Bronchial epithelial cell (primary cell): ENCODE measurements around the gene ATRN. TPM values are rescaled to one million over a fixed set of nuclear protein-coding genes. Genes with fewer than 3 reads are reported as not detected.

Experiments
- DNase-seq: peaks from one replicate; pipeline ENCODE4 v3.0.0-alpha.2; 2010; ENCODE audit warnings: low read depth
- FAIRE-seq: peaks from 2 replicates; lab custom pipeline; 2011; peaks lifted over from hg19 to GRCh38; lab: Jason Lieb, UNC
- H3K27me3 ChIP-seq: 2 replicates; pipeline ENCODE4 v1.5.1; 2011; ENCODE audit warnings: low read length; ENCODE audit not compliant: control insufficient read depth, insufficient read depth
- H3K36me3 ChIP-seq: 2 replicates; pipeline ENCODE4 v1.5.1; 2011; ENCODE audit warnings: low read length; ENCODE audit not compliant: control insufficient read depth, insufficient read depth
- H3K4me3 ChIP-seq: 2 replicates; pipeline ENCODE4 v1.5.1; 2011; ENCODE audit warnings: mild to moderate bottlenecking, low read depth, low read length, control low read depth
- total RNA-seq: library from RNA; depleted of rRNA; stranded (reverse); fragments of >200 nt; gene quantifications from 2 replicates; pipeline ENCODE4 v1.2.1, GENCODE V29; 2014
- TF ChIP-seq, protein P1 (sequence below): IDR thresholded peaks from 2 replicates; pipeline ENCODE4 v1.5.1; 2011; ENCODE audit warnings: mild to moderate bottlenecking, moderate library complexity, low read length, control low read depth, inconsistent platforms; ENCODE audit not compliant: insufficient read depth, severe bottlenecking

ATRN gene
- total RNA-seq, 1 donor from 2014 or later, result 50.0 TPM

DNA sequence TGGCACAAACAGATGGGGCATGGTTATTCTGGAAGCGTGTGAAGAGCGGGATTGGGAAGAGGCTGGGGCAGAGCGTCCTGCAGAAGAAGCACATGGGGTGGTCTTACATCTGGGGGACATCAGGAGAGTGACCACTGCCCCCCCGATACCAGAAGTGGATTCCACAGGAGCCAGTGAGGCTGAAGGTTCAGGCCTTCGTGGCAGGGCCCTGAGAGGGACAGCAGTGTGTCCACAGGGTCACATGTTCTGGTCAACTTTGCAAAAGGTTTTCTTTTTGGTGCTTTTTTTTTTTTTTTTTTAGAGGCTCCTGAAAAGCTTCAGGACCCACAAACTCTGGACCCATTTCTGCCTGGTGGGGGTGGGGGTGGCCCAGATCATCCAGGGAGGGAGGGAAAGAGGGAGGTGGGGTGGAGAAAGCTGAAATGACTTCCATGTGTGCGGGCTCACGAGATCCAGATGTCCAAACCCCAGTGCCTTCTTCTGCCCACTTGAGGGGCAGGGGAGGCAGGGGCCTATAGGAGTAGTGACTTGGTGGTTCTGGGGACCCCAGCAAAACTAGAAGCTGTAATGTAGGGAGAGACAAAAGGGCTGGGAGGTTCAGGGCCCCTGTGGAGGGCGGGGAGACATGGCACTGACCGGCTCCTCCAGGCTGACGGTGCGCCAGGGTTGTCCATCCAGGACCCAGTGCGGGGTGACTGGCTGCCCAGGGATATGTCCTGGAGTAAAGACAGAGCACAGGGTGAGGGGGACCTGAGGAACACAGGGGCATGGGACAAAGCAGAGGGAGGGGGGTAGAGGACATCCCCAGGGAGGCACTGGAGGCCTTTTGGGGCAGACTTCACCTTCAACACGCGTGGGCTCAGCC, 208.3 kb downstream of the ATRN start:
- Histone ChIP-seq H3K27me3 (peaks cover 34% of the 10 kb centered on the region), H3K36me3 (no peaks in the 10 kb centered on the region), H3K4me3 (no peak overlapping the region)
- DNase-seq (no peak), FAIRE-seq (no peak)
- TF ChIP-seq, protein P1, sequence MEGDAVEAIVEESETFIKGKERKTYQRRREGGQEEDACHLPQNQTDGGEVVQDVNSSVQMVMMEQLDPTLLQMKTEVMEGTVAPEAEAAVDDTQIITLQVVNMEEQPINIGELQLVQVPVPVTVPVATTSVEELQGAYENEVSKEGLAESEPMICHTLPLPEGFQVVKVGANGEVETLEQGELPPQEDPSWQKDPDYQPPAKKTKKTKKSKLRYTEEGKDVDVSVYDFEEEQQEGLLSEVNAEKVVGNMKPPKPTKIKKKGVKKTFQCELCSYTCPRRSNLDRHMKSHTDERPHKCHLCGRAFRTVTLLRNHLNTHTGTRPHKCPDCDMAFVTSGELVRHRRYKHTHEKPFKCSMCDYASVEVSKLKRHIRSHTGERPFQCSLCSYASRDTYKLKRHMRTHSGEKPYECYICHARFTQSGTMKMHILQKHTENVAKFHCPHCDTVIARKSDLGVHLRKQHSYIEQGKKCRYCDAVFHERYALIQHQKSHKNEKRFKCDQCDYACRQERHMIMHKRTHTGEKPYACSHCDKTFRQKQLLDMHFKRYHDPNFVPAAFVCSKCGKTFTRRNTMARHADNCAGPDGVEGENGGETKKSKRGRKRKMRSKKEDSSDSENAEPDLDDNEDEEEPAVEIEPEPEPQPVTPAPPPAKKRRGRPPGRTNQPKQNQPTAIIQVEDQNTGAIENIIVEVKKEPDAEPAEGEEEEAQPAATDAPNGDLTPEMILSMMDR, result no peak

DNA sequence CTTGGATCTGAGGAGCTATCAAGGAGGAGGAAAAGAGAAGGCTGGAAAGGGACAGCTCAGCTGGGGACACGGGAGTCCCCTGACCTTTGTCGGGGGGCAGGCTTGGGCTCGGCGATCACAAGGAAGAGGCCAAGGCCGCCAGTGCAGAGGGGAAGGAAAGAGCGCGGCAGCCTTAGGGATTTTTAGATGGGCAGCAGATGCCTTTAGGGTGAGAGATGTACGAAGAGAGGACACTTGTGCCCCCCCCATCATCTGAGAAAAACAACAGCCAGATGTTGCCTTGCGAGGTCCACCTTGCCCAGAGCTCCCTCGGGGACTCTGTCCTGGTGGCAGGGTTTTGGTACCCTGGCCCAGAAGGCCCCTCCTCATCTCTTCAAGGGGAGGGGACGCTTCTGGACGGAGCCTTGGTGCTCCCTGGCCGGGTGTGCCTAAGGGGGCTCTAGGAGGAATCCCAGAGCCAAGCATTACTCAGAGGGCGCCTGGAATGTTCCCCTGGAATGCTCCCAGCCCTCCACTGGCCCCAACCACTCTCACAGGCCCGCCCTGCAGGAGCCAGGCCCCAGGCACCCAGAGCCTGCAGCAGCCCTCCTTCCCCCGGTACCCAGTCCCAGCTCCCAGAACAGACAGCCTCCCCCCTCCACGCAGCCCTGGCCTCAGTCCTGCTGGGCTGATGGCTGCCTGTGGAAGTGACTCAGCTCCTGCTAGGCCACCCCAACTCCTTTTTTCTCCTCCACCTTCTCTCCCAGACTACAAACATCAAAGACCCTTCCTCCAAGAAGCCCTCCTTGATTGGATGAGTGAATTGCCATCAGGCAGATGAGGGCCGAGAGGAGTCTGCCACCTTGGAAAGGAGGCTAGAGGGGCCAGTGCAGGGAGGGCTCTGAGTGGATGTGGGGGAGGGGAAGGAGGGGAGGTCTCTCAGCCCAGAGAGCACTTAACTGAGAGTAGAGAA, 209.2 kb downstream of the ATRN start:
- no peak for DNase-seq
- TF ChIP-seq, protein P1, result no peak
- peaks cover 29% of the 10 kb centered on the region for H3K27me3 ChIP-seq
- H3K4me3 ChIP-seq, result no peak overlapping the region
- H3K36me3 ChIP-seq, result no peaks in the 10 kb centered on the region
- no peak for FAIRE-seq

DNA sequence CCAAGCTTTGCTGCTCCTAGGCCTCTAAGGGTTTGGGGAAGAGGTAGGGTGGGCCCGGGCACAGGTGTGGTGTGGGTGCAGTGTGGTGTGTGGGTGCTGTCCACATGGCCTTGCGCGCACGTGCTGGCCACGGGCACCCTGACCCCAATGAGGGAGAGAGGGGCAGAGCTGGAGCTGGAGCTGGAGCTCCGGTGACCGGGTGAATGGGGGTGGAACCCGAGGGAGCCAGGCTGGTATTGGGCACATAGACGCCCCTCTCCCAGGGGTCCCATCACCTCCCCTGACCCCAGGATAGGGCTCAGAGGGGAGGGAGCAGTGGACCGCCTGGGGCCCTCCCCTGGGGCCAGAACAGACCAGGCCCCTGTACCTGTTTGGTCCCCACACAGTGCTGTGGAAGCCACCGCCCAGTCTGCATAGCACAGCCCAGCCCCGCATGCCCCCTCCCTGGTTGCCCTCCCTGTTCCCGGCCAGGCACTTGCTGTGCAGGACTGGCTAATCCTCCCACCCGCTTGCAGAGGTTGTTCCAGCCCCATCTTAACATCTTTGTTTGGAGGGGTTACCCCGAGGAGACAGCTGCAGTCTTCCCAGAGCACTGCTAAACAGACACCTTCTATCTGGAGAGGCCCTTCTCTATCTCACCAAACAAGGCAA, 210.0 kb downstream of the ATRN start:
- no peak for DNase-seq
- H3K27me3 ChIP-seq, result peaks cover 27% of the 10 kb centered on the region
- TF ChIP-seq, protein P1, result no peak
- H3K4me3 ChIP-seq, result no peak overlapping the region
- no peaks in the 10 kb centered on the region for H3K36me3 ChIP-seq
- no peak for FAIRE-seq

DNA sequence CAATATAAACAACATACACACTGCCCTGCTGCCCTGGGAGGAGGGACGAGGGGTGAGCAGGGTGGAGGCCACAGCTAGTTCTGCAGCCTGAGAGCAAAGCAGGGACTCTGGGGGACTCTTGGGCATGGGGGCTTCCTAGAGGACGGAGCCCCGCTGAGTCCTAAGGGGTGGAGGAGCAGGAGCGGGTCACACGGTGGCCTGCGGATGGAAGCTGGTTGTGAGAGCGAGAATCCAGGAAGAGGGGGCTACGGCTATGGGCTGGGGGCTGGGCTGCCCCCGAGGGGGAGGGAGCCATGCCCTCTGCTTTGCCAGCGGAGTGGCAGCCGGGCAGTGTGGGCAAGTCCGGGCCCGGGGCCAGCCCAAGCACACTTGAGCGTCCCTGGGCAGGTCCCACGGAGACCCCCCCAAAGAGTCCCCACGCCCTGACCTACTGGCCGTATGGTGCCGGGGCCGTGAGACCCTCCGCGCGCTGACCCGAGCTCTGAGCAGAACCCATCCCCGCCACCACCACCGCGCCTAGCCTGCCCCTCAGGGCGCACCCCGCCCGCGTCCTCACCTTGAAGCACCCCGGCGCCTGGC, 210.6 kb downstream of the ATRN start:
- Histone ChIP-seq H3K27me3 (peaks cover 26% of the 10 kb centered on the region), H3K4me3 (no peak overlapping the region), H3K36me3 (no peaks in the 10 kb centered on the region)
- DNase-seq, result no peak
- no peak for FAIRE-seq
- TF ChIP-seq, protein P1, result no peak

DNA sequence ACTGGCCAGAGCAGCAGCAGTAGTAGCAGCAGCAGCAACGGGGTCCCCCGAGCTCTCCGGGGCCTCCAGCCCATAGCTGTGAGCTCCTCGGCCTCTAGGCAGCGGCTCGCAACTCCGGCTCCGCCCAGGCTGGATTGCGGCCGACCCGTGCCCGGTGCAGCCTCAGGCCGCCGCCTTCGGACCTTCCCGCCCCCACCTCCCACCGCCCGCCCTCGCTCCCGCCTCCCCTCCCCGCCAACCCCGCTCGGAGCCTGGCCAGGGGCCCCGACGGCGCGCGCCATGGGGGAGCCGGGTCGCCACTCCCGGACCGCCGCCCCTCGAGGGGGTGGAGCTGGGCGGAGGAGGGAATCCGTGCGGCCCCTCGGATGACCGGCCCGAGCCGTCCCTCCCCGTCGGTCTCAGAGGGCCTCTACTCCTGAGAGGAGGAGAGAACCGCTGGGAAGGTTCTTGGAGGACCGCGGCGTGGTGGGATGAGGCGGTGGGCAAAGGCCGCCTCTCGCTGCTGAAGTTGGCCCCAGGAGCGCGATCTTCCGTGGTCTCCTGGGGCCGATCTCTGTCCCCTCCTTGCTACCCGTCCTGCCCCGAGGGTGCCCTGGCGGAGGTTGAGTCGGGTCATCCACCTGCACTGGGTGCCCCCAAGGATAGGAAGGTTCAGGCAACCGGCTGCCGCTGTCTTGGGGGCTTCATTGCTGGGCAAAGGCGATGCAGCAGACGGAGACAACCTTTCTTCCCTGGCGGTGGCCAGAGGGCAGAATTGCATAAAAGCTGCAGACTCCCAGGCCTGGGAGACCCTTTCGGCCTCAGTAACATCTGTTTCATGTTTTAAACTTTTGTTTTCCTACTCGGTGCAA, 211.3 kb downstream of the ATRN start, which contains the start of gene ADAM33:
TSS of gene ADAM33 (minus strand) at position 80 of the 851 bp plus-strand sequence. CDS start at position 74, 6 bp downstream.
- H3K4me3 ChIP-seq, result no peak within 1 kb of the TSS

More for the DNA sequence above, 211.3 kb downstream of the ATRN start, which contains the start of gene ADAM33:
- Histone ChIP-seq H3K36me3 (no peaks in the 10 kb centered on the region), H3K27me3 (peaks cover 27% of the 10 kb centered on the region)
- DNase-seq (no peak), FAIRE-seq (no peak)
- TF ChIP-seq, protein P1, result no peak
